A549 (cell line): ENCODE data around the gene ZNF521. TPM values are rescaled to one million over a fixed set of nuclear protein-coding genes. Genes with fewer than 3 reads are reported as not detected.

Source experiments
- ATAC-seq, 2 experiments: fragments of 200-7000 bp in 1 of 2; fragments of >200 bp in 1 of 2; cut with Nextera tagmentation in 1 of 2; cut with Tn5 transposase in 1 of 2; 3 replicates each; pipeline versions ENCODE4 v1.8.0 to v1.9.1; 2018 to 2020; ENCODE audit warnings: mild to moderate bottlenecking in 1 of 2, moderate library complexity in 1 of 2
- CTCF ChIA-PET: fragments of 300-600 bp; sonication (Branson Sonifier 250); formaldehyde crosslinking; extraction: SDS; loops from one replicate; lab custom pipeline; 2021; ENCODE audit warnings: antibody characterized with exemption, inconsistent platforms; lab: Yijun Ruan, JAX
- POLR2A ChIA-PET: fragments of 350-600 bp; formaldehyde crosslinking; extraction: SDS; loops from one replicate; lab custom pipeline; 2021; ENCODE audit warnings: antibody characterized with exemption, inconsistent platforms; lab: Yijun Ruan, JAX
- DNase-seq, 2 experiments: peaks; one replicate each; pipeline versions ENCODE4 v3.0.0 to v3.0.0-alpha.2; 2011 to 2016; ENCODE audit warnings: low read depth in 1 of 2, low spot score in 1 of 2
- FAIRE-seq: peaks from 2 replicates; lab custom pipeline; 2011; peaks lifted over from hg19 to GRCh38; lab: Jason Lieb, UNC
- H3K27ac ChIP-seq, 2 experiments: fragments of >200 bp; sonication (Bioruptor Twin); formaldehyde crosslinking; 3 replicates each; pipeline ENCODE4 v1.5.1; 2016 to 2017
- H3K4me1 ChIP-seq: fragments of >200 bp; sonication (Bioruptor Twin); formaldehyde crosslinking; 3 replicates; pipeline ENCODE4 v1.6.1; 2016
- H3K4me2 ChIP-seq: fragments of >200 bp; sonication (Bioruptor Twin); formaldehyde crosslinking; 3 replicates; pipeline ENCODE4 v1.6.1; 2016
- H3K4me3 ChIP-seq: fragments of >200 bp; sonication (Bioruptor Twin); formaldehyde crosslinking; 3 replicates; pipeline ENCODE4 v1.5.1; 2016
- H3K9me3 ChIP-seq: fragments of >200 bp; sonication (Bioruptor Twin); formaldehyde crosslinking; 3 replicates; pipeline ENCODE4 v1.6.1; 2016
- BHLHE40 ChIP-seq: IDR thresholded peaks from 2 replicates; pipeline ENCODE4 v1.6.1; 2012; ENCODE audit warnings: low read depth, low read length, inconsistent platforms
- CBX2 ChIP-seq: fragments of 200-600 bp; sonication (generic); IDR thresholded peaks from 2 replicates; pipeline ENCODE4 v1.6.1; 2016; ENCODE audit warnings: low read depth, mild to moderate bottlenecking, borderline replicate concordance
- CBX8 ChIP-seq: fragments of 200-600 bp; sonication (generic); IDR thresholded peaks from 2 replicates; pipeline ENCODE4 v1.6.1; 2016
- CEBPB ChIP-seq, 2 experiments: fragments of >200 bp in 1 of 2; sonication (Bioruptor Twin) in 1 of 2; formaldehyde crosslinking in 1 of 2; IDR thresholded peaks; 2 replicates each; pipeline ENCODE4 v1.6.1; 2012 to 2016
- CHD2 ChIP-seq: fragments of 150-350 bp; IDR thresholded peaks from 2 replicates; pipeline ENCODE4 v1.6.1; 2014; ENCODE audit warnings: low read length; ENCODE audit not compliant: partially characterized antibody
- CHD4 ChIP-seq: fragments of 200-600 bp; sonication (generic); IDR thresholded peaks from 2 replicates; pipeline ENCODE4 v1.6.1; 2016; ENCODE audit warnings: antibody characterized with exemption, mild to moderate bottlenecking, borderline replicate concordance
- EHF ChIP-seq: fragments of 250-450 bp; sonication (Bioruptor Pico); IDR thresholded peaks from 2 replicates; pipeline ENCODE4 v1.5.0; 2020; ENCODE audit warnings: mild to moderate bottlenecking
- ELK1 ChIP-seq: fragments of 150-350 bp; IDR thresholded peaks from 2 replicates; pipeline ENCODE4 v1.6.1; 2014; ENCODE audit warnings: low read depth, mild to moderate bottlenecking, low read length
- FOSB ChIP-seq: fragments of 250-450 bp; sonication (Bioruptor Pico); IDR thresholded peaks from 2 replicates; pipeline ENCODE4 v1.5.0; 2020; ENCODE audit warnings: mild to moderate bottlenecking, moderate library complexity
- FOXS1 ChIP-seq: fragments of 250-450 bp; sonication (Bioruptor Pico); IDR thresholded peaks from 2 replicates; pipeline ENCODE4 v1.5.0; 2020; ENCODE audit warnings: mild to moderate bottlenecking, moderate library complexity
- GATA3 ChIP-seq: IDR thresholded peaks from 2 replicates; pipeline ENCODE4 v1.6.1; 2012; ENCODE audit warnings: borderline replicate concordance
- HEYL ChIP-seq: fragments of 250-450 bp; sonication (Bioruptor Pico); IDR thresholded peaks from 2 replicates; pipeline ENCODE4 v1.8.0; 2021; ENCODE audit warnings: mild to moderate bottlenecking, moderate library complexity
- HOXB5 ChIP-seq: fragments of 250-450 bp; sonication (Bioruptor Pico); IDR thresholded peaks from 2 replicates; pipeline ENCODE4 v1.5.0; 2020; ENCODE audit warnings: mild to moderate bottlenecking, moderate library complexity
- MAZ ChIP-seq: fragments of 150-350 bp; IDR thresholded peaks from 2 replicates; pipeline ENCODE4 v1.6.1; 2014; ENCODE audit warnings: antibody characterized with exemption, low read depth, low read length, borderline replicate concordance
- NR3C1 ChIP-seq: fragments of >200 bp; sonication (Bioruptor Twin); formaldehyde crosslinking; IDR thresholded peaks from 3 replicates; pipeline ENCODE4 v1.6.1; 2017
- PBX3 ChIP-seq: IDR thresholded peaks from 2 replicates; pipeline ENCODE4 v1.6.1; 2012
- POLR2AphosphoS2 ChIP-seq: conservative IDR thresholded peaks from 2 replicates; pipeline ENCODE4 v1.6.1; 2012; ENCODE audit warnings: low read length, improper control_type of control experiment, inconsistent platforms
- RAD21 ChIP-seq, 2 experiments: fragments of >200 bp in 1 of 2; sonication (Bioruptor Twin) in 1 of 2; formaldehyde crosslinking in 1 of 2; IDR thresholded peaks in 1 of 2; conservative IDR thresholded peaks in 1 of 2; 2 replicates in 1 of 2; 3 replicates in 1 of 2; pipeline ENCODE4 v1.6.1; 2012 to 2018; ENCODE audit warnings: inconsistent platforms in 1 of 2
- RCOR1 ChIP-seq: fragments of 150-350 bp; IDR thresholded peaks from 2 replicates; pipeline ENCODE4 v1.6.1; 2014; ENCODE audit warnings: antibody characterized with exemption, low read length, low read depth
- RNF2 ChIP-seq: fragments of 200-600 bp; sonication (generic); IDR thresholded peaks from 2 replicates; pipeline ENCODE4 v1.6.1; 2016; ENCODE audit warnings: low read depth, mild to moderate bottlenecking, antibody characterized with exemption, moderate library complexity, borderline replicate concordance
- SREBF2 ChIP-seq: fragments of 450-650 bp; IDR thresholded peaks from 2 replicates; pipeline ENCODE4 v1.6.1; 2014; ENCODE audit warnings: mild to moderate bottlenecking, moderate library complexity
- TP53 ChIP-seq: fragments of 250-450 bp; sonication (Bioruptor Pico); IDR thresholded peaks from 2 replicates; pipeline ENCODE4 v1.5.0; 2021; ENCODE audit warnings: mild to moderate bottlenecking, moderate library complexity
- ZFP36 ChIP-seq: fragments of 450-650 bp; IDR thresholded peaks from 2 replicates; pipeline ENCODE4 v1.6.1; 2014; ENCODE audit warnings: borderline replicate concordance; ENCODE audit not compliant: partially characterized antibody
- ZNF302 ChIP-seq: fragments of 250-450 bp; sonication (Bioruptor Pico); IDR thresholded peaks from 2 replicates; pipeline ENCODE4 v1.9.0; 2021; ENCODE audit warnings: inconsistent platforms, mild to moderate bottlenecking, moderate library complexity
- WGBS: methylation state at CpG from one replicate; pipeline ENCODE4 v1.1.6; 2017; ENCODE audit errors: missing lambda C conversion rate; 5-methylcytosine and 5-hydroxymethylcytosine counted together
- polyA plus RNA-seq, 4 experiments: library from polyadenylated mRNA; depleted of rRNA in 3 of 4; stranded (reverse); fragments of >200 nt; fragmentation: RNase III in 1 of 4; extraction: RNeasy Plus Mini Kit Qiagen cat#74134 plus additional on column Dnase treatment in 1 of 4; gene quantifications; 2 replicates in 3 of 4; 3 replicates in 1 of 4; pipeline ENCODE4 v1.2.3, GENCODE V29; 2011 to 2017
- TF ChIP-seq, protein P1 (sequence below): IDR thresholded peaks from 2 replicates; pipeline ENCODE4 v1.6.1; 2012; ENCODE audit warnings: low read depth, borderline replicate concordance
- TF ChIP-seq, protein P2 (sequence below): fragments of 200-600 bp; sonication (generic); IDR thresholded peaks from 2 replicates; pipeline ENCODE4 v1.6.1; 2016; ENCODE audit warnings: antibody characterized with exemption, mild to moderate bottlenecking, moderate library complexity
- TF ChIP-seq, protein P3 (sequence below): fragments of 250-450 bp; sonication (Bioruptor Pico); IDR thresholded peaks from 2 replicates; pipeline ENCODE4 v1.5.0; 2020; ENCODE audit warnings: low read depth, mild to moderate bottlenecking, moderate library complexity
- TF ChIP-seq, protein P4 (sequence below): fragments of 250-450 bp; sonication (Bioruptor Pico); IDR thresholded peaks from 2 replicates; pipeline ENCODE4 v1.5.0; 2021; ENCODE audit warnings: mild to moderate bottlenecking, moderate library complexity, borderline replicate concordance

Gene ZNF521
- polyA plus RNA-seq, 2 of the 4 experiments (the other 2 are of a cell fraction): not detected

- DNase-seq (no peak), FAIRE-seq (no peak), ATAC-seq (no peak)
- Histone ChIP-seq H3K4me2 (no peak overlapping the region), H3K4me3 (no peak overlapping the region), H3K9me3 (no peaks in the 10 kb centered on the region), H3K27ac (no peak overlapping the region), H3K4me1 (no peaks in the 10 kb centered on the region)
- ChIA-PET POLR2A (no interaction called here), CTCF (no interaction called here)
- TF ChIP-seq SREBF2 (no peak), TP53 (CRISPR knock-in tag) (no peak), CHD2 (no peak), NR3C1 (no peak), RNF2 (no peak), RCOR1 (no peak), ZNF302 (CRISPR knock-in tag) (no peak), ELK1 (no peak), RAD21 (conservative IDR thresholded peaks at IDR 0.05 in 1 of 2, IDR thresholded peaks at IDR 0.05 in 1 of 2) (no peak), CEBPB (IDR thresholded peaks at IDR 0.05) (no peak), POLR2AphosphoS2 (no peak), EHF (no peak), GATA3 (no peak), BHLHE40 (no peak), HOXB5 (no peak), MAZ (no peak), ZFP36 (no peak)
- TF ChIP-seq, protein P1, sequence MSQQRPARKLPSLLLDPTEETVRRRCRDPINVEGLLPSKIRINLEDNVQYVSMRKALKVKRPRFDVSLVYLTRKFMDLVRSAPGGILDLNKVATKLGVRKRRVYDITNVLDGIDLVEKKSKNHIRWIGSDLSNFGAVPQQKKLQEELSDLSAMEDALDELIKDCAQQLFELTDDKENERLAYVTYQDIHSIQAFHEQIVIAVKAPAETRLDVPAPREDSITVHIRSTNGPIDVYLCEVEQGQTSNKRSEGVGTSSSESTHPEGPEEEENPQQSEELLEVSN: no peak
- TF ChIP-seq, protein P2, sequence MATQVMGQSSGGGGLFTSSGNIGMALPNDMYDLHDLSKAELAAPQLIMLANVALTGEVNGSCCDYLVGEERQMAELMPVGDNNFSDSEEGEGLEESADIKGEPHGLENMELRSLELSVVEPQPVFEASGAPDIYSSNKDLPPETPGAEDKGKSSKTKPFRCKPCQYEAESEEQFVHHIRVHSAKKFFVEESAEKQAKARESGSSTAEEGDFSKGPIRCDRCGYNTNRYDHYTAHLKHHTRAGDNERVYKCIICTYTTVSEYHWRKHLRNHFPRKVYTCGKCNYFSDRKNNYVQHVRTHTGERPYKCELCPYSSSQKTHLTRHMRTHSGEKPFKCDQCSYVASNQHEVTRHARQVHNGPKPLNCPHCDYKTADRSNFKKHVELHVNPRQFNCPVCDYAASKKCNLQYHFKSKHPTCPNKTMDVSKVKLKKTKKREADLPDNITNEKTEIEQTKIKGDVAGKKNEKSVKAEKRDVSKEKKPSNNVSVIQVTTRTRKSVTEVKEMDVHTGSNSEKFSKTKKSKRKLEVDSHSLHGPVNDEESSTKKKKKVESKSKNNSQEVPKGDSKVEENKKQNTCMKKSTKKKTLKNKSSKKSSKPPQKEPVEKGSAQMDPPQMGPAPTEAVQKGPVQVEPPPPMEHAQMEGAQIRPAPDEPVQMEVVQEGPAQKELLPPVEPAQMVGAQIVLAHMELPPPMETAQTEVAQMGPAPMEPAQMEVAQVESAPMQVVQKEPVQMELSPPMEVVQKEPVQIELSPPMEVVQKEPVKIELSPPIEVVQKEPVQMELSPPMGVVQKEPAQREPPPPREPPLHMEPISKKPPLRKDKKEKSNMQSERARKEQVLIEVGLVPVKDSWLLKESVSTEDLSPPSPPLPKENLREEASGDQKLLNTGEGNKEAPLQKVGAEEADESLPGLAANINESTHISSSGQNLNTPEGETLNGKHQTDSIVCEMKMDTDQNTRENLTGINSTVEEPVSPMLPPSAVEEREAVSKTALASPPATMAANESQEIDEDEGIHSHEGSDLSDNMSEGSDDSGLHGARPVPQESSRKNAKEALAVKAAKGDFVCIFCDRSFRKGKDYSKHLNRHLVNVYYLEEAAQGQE: no peak
- 0% methylated on average over 2 of the region's 2 CpGs for WGBS
Measured at GRCh38 chr18:25279133-25279532, 72.8 kb downstream of the ZNF521 start.

GRCh38 chr18:25278394-25278793 is 73.6 kb downstream of the ZNF521 start:
- no peak for TF ChIP-seq FOXS1 (CRISPR knock-in tag)
- no peak for TF ChIP-seq ELK1
- TF ChIP-seq PBX3: no peak
- TF ChIP-seq CBX2: no peak
- TF ChIP-seq CHD4: no peak
- no peak for TF ChIP-seq CBX8
- TF ChIP-seq HEYL: no peak
- no peak for TF ChIP-seq FOSB (CRISPR knock-in tag)
- TF ChIP-seq POLR2AphosphoS2: no peak
- no peak for TF ChIP-seq BHLHE40
- no peak for TF ChIP-seq NR3C1
- TF ChIP-seq, protein P3, sequence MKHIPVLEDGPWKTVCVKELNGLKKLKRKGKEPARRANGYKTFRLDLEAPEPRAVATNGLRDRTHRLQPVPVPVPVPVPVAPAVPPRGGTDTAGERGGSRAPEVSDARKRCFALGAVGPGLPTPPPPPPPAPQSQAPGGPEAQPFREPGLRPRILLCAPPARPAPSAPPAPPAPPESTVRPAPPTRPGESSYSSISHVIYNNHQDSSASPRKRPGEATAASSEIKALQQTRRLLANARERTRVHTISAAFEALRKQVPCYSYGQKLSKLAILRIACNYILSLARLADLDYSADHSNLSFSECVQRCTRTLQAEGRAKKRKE (CRISPR knock-in tag): no peak
- TF ChIP-seq, protein P4, sequence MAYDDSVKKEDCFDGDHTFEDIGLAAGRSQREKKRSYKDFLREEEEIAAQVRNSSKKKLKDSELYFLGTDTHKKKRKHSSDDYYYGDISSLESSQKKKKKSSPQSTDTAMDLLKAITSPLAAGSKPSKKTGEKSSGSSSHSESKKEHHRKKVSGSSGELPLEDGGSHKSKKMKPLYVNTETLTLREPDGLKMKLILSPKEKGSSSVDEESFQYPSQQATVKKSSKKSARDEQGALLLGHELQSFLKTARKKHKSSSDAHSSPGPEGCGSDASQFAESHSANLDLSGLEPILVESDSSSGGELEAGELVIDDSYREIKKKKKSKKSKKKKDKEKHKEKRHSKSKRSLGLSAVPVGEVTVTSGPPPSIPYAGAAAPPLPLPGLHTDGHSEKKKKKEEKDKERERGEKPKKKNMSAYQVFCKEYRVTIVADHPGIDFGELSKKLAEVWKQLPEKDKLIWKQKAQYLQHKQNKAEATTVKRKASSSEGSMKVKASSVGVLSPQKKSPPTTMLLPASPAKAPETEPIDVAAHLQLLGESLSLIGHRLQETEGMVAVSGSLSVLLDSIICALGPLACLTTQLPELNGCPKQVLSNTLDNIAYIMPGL (CRISPR knock-in tag): no peak
- no peak for TF ChIP-seq RNF2
- Histone ChIP-seq H3K9me3 (no peaks in the 10 kb centered on the region), H3K4me3 (no peak overlapping the region), H3K4me2 (no peak overlapping the region), H3K4me1 (no peaks in the 10 kb centered on the region), H3K27ac (no peak overlapping the region)
- ATAC-seq: no peak
- no peak for FAIRE-seq
- no peak for DNase-seq
- WGBS: 10% methylated on average over 4 of the region's 4 CpGs
- CTCF ChIA-PET: no interaction called here
- POLR2A ChIA-PET: no interaction called here
